Measurements from ENCODE around the gene LCT. TPM values are rescaled to one million over a fixed set of nuclear protein-coding genes. Genes with fewer than 3 reads are reported as not detected.
"Not testable (repeated sequence)": the region's sequence is repeated elsewhere in the genome, so short reads cannot be mapped to it uniquely, and the experiment has no call there.

The LCT gene
- total RNA-seq, 1 donor from 2014 or later = not detected

DNA sequence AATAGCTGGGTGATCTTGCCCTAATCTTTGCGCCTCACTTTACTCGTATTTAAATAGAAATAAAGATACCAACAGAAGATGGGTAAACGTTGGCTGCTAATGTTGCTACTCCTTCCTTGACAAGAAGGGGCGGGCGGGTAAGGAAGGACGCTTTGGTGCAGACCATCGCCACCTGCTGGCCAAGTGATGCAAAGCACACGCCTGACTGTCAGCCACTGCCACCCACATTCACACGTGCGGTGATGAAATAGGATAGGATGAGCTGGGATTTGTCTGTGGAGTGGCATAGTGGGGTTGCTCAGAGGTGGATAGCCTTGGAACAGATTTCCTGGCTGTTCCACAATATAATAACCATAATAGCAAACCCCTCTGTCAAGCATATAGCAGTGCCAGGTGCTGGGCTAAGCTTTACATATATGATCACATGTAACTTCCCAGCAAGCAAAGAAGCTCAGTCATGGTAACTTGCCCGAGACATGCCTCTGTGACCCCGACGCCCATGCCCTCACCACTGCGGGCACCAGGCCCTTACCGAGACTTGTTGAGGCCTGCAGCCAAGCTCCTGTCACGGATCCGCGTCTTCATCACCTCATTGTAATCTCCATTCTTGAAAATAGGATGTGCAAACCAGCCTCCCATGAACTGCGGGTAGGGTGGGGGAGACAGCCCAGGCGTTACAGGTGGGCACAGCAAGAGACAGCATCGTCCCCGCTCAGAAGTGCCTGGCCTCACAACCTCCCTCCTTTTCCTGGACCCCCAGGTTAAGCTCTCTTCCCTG lies 39.3 kb downstream of the LCT start:
- DNase-seq = peak; percentile 72

DNA sequence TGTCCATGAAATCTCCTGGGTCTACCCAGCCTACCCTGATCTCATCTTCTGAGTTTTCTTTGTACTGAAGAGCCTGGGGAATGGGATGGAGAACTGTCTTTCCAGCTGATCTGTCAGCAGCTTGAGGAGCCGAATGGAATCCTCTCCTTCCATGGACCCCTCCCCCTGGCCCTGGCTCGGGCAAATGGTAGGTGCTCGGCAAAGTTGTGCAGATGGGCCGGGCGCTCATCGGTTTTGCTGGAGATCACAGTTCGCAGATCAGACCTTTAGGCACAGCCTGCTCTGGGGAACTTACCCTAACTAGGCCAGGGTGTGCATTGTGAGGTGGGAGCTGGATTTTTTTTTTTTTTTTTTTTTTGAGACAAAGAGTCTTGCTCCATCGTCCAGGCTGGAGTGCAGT lies 40.4 kb downstream of the LCT start:
- DNase-seq = no peak

DNA sequence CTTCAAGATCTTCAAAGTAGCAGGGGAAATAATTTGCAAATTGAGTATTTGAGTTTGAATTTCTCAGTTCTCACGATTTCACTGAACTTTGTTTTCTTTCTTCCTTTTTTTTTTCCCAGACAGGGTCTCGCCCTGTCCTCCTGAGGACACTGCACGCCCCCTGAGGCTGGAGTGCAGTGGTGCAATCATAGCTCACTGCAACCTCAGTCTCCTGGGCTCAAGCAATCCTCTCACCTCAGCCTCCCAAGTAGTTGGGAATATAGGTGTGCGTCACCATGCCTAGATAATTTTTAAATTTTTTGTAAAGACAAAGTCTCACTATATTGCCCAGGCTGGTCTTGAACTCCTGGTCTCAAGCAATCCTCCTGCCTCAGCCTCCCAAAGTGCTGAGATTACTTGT lies 41.3 kb downstream of the LCT start:
- DNase-seq = not testable (repeated sequence)

DNA sequence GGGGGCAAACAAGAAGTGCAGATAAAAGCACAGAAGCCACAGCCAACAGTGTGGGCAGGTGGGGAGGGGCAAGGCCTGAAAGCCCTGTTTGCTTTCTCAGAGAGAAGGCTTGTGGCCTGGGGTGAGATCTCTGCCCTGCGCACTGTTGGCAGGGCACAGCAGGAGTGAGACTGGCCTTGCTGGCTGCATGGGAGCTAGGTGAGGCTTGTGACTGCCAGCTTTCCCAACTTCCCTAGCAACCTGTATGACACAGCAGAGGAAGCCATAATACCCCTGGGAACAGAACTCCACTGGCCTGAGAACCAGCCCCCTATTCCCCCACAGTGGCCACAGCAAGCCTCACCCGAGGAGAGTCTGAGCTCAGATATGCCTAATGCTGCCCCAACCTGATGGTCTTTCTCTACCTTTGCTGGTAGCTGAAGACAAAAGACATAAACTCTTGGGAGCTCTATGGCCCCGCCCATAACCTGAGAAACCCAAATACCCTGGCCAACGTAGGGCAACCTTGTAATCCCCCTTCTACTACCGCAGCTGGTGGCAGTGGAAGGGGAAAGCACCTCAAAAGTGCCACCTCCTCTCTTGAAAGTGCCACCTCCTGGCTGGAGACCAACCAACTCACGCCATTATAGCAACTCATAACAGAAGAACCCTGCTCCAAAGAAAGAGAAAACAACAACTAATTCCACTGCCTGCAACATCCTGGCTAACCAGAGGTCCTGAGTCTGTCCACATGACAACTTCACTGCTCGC lies 44.4 kb downstream of the LCT start:
- DNase-seq = no peak

DNA sequence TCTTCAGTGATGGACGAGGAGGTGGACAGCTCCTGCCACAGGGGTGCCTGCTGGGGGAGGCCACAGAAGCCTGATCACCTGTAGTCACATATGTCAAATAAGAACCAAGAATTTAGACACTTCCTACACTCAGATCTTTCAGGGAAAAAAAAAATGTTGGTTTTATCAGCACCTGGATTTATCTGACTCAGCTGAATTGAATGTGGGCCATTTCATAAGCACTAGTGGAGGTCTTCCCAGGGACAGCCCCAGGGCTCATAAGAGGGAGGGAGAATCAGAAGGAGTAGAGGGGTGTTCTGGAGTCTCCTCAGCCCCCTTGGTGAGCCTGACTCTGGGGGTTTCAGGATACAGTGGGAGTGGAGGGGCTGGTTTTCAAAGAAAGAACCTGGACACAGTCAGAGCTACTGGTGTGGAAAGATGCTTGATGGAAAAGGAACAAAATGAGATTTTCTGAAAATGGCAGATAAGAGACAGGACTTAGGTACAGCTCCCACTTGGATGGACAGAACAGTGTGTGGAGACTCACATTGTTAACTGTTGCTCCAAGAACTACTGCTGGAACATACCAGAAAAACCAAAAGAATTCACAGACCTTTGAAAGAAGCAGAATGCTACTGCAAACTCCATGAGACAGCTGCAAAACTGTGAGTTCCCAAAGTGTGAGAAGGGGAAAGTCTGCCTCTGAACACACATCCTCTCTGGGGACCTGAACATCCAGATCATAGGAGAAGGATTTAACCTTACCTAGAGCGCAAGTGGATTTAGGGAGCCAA lies 45.4 kb downstream of the LCT start:
- DNase-seq = no peak

DNA sequence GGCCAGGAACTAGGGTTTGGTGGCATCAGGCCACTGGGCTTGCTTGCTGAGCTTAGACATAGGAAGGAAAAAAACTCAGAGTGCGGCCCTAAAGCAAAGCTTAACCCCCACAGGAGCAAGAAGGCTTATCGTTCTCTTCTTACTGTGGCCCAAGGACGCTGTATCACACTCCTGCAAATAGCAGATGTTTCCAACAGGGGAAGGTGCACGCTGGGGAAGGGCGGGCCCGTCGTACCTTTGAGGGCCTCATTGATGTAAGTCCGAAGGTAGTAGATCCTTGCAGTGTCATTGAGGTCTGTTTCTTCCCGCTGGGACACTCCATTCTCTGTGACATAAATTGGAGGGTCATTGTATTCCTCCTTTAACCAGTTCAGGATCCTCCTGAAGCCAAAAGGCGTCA lies 46.6 kb downstream of the LCT start:
- DNase-seq = no peak

DNA sequence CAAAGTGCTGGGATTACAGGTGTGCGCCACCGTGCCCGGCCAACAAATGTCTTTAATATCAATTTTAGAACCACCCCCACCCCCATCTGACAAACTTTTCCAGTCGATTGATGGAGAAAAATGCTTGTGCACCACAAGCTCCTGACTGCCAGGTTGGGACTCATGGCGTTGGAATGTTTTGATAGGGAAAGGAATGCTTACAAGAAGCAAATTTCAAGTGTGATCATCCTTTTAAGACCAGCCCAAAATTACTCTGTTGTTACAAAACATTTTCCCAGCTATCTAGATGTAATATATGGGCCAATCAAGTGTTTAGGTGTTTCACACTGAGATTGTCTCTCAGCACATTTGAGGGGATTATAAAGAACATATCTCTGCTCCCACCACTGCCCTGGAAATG lies 50.2 kb downstream of the LCT start:
- DNase-seq = no peak

DNA sequence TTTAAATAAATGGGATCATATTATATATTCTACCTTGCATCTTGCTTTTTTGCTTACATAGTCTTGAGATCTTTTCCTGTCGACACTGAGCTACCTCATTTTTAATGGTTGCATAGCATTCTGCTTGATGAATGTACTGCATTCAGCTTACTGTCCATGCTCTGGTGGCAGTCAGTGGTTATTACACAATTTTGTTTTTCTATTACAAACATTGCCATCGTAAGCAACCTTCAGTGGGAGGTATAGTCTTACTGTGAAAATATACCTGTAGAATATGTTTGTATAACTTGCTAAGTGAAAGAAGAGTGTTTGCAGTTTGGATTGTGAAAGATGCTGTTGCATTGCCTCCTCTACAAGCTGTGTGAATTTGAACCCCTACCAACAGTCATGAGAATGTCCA lies 52.0 kb downstream of the LCT start:
- no peak for DNase-seq

DNA sequence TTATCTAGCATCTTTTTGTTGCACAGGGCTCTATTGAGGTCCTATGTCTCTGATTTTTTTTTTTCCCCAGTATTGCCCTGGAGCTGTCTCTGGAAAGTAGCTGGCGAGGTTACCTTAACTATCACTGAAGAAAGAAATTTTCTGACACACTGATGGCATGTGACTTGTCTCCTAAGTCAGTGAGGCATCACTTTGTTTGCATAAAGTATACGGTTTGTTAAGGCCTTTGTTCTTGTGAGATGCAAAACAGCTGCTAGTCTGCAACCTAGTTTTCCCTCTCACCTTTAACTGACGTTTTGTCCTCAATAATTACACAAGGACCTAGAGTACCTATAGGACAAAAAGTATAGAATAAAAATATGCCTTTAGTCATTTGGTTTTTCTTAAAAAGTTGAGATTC lies 53.5 kb downstream of the LCT start:
- DNase-seq = no peak

DNA sequence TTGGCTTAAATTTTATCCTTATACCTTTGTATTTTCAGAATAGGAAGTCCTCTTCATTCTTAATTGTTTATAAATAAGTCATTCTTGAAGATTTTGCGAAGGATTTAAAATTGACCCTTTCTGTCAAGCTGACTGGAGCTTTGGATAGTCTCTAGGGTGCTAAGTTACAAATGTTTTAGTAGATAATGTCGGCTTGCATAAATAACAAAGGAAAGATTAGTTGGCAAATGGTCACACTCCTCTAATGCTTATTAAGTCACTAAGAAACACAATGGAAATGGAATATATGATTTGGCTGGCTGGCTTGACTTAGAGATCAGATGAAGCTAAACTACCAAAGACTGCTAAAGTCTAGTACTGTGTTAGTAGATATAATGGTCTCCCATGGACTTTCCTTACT lies 54.8 kb downstream of the LCT start:
- DNase-seq = no peak

DNA sequence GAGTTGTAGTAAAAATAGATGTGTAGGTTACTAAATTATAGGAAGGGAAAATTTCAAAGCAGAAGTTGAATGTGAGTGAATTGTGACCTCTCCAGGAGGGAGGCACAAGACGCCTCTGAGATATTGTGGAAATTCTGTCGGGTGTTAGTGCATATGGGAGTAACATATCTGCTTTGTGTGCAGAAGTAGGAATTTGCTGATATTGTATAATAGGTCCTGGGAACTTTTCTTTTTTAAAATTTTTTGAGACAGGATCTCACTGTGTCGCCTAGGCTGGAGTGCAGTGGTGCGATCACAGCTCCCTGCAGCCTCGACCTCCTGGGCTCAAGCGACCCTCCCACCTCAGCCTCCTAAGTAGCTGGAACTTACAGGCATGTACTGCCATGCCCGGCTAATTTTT lies 60.6 kb downstream of the LCT start:
- DNase-seq = no peak

DNA sequence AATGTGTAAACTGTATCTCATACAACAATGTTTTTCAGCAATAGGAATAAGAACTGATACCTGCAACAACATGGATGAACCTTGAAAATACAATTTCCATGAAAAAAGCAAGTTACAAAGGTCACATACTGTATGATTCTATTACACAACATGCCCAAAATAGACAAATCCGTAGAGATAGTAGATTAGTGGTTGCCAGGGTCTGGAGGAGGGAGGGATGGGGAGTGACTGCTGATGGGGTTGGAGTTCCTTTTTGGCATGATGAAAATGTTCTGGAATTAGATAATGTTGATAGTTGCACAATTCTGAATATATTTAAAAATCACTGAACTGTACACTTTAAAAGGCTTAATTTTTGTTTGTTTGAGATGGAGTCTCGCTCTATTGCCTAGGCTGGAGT lies 61.6 kb downstream of the LCT start:
- no peak for DNase-seq

DNA sequence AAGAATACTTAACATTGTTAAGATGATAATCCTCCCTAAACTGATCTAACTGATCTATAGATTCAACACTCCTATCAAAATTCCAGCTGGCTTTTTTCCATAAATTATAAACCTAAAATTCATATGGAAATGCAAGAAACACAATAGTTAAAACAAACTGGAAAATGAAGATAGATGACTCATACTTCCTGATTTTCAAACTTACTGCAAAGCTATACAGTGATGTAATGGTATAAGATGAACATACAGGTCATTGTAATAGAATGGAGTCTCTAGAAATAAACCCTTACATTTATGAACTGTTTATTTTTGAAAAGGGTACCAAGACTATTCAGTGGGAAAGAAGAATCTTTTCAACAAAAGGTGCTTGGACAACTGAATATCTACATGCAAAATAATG lies 63.1 kb downstream of the LCT start:
- no peak for DNase-seq

DNA sequence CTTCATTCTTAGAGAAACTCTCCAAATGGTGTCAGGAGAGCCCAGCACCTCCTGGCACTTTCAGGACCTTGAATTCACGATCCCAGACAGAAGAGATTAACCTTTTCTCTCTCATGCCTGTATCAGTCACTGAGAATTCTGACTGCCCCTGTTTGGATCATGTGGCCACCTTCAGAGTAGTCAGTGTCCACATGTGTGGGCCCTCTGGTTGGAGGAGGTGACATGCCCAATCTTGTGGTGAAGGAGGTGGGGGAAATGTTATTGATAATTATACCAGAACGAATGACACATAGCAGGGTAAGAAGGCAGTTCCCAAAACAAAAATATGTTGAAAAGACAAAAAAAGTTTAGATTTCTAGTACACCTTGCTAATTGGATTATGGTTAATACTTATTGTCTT lies 63.7 kb downstream of the LCT start:
- DNase-seq = no peak

DNA sequence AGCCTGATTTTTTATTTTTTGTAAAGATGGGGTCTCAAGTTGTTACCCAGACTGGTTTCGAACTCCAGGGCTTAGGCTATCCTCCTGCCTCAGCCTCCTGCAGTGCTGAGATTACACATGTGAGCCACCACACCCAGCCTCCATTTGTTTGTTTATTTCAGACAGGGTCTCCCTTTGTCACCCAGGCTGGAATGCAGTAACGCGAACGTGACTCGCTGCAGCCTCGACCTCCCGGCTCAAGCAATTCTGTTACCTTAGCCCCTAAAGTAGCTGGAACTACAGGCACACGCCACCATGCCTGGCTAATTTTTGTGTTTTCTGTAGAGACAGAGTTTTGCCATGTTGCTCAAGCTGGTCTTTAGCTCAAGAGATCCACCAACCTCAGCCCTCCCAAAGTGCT lies 68.1 kb downstream of the LCT start:
- no peak for DNase-seq

DNA sequence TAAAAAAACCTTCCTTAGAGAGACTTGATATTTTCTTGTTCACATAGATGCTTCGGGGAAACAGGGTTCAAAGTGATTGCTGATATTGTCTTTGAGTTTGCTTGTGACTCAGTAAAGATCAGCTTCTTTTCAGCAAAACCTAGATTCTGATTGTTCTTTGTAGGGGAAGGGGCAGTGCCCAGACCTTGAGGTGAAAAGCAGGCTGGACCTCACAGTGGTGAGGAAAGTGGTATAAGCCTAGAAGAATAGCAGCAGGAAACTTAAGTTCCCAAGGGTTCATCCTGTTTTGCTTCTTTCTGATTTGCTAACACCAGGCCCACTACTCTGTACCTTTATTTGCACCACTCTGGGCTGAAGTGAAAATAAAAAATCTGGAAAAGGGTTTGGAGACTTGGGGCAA lies 74.5 kb downstream of the LCT start:
- DNase-seq = no peak

DNA sequence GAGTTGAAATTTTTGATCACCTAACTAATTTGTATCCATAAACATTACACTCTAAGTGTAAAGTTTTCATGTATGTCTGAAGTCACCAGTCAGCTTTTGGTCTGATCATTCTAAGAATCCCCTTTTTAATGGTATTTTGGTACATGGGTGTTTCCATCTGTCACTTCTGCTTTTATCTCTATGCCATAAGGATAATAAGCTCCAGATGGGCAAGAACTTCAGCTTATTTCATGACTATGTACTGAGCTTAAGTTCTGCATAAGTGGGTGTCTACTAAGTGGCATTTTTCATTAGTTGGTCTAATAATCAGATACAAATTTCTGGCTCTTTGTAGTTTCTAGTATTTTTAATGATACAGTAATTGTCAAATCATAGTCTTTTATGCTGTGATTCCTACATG lies 75.0 kb downstream of the LCT start:
- no peak for DNase-seq

DNA sequence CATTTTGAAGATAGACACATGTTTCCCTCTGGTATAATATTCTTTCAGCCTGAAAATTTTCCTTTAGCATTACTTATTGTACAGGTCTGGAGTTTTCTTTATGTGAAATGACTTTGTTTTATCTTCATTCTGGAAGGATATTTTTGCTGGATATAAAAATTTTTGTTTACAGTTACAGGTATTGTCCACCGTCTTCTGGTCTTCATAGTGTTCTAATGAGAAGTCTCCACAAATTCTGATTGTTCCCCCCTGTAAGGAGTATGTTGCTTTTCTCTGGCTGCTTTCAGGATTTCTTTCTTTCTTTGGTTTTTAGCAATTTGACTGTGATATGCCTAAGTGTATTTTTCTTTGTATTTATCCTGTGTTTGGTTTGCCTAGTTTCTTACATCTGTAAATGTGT lies 80.3 kb downstream of the LCT start:
- no peak for DNase-seq

DNA sequence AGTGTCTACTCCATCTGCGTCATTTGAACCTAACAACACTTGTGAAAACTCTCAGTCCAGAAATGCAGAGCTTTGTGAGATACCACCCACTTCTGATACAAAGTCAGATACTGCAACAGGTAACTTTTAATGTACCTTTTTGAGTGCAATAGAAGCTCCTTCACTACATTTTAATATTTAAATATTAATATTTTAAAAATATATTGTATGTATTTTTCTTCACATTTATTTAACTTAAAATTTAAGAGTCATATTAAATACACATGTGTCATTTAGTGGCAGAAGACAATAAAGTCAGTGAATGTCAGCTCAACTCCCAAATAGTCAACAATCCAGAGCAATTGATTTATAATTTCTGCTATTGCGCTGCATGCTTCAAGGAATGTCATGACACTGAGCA lies 81.4 kb downstream of the LCT start:
- DNase-seq = no peak

DNA sequence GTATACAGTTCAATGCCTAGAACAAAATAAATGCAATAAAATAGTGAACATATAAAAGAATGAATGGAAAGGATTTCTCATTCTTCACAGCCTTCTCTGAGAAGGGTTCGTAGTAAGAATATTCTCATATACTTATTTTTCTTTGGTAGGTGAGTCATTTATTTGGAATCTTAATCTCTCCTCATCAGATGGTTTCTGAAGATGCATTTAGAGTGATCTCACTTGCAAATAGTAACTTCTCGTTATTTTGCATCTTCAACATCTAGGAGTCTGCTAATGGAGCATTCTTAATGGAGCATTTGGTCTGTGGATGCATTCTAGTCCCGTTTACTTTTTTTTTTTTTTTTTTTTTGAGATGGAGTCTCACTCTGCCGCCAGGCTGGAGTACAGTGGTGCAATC lies 91.4 kb downstream of the LCT start:
- no peak for DNase-seq

DNA sequence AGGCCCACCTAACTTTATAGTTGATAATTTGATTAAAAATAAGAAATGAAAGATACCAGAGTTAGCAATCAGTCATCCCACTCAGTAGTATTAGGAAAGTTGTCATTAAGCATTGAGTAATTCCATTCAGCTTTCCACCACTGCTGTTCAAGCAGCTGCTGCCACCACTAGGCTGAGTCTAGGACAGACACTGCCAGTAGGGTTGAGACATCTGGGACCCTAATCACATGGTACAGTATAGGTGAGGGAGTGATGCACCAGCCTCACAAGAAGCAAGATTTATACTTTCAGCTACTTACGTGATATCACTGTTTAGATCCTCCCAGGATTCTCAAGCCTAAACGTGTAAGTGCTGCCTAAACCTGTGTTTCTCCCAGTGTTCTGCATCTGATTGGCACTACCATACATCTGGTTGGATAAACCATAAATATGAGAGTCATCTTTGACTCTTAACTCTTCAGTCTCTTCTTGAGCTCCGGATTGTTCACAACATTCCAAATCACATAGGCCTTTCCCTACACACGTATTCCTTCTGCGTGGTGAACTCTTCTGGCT lies 92.1 kb downstream of the LCT start:
- DNase-seq = no peak

DNA sequence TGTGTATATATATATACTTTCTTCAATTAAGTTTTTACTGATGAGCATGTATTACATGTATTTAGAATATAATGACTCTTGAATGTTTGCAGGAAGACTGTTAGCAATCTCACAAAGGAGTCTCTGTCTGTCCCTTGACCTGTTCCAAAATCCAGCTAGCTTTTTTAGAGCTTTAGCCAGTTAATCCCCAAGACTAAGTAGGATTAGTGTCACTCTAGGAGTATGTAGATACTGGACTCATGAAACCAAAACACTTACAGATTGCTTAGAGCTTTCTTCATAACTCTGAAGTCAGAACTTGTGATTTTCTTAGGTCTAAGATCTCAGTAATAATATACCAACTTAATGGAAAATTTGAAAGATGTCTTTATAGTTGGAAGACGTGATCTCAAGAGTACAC lies 93.1 kb downstream of the LCT start:
- peak; percentile 32 for DNase-seq

DNA sequence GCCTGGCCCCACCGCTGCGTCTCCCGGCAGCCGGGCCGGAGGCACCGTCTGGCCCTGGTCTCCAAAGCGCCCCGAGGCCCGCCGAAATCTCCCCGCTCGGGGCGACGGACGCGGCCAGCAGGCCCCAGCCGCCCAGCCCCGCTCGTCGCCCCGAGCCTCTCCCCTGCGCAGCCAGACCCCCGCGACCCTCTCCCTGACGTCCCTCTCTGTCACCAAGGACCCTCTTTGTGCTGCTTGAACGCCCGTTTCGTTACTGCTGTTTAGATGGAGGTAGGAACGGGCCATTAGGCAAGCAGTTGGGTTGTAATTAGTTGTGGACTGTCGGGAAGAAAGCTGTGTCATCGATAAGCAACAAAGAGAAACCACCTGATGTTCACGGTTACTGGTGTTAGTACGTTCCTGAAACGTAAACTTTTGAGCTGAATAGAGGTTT lies 94.6 kb downstream of the LCT start:
- peak; percentile 75 for DNase-seq
